ENCODE data around the gene DUSP15. TPM values are rescaled to one million over a fixed set of nuclear protein-coding genes. Genes with fewer than 3 reads are reported as not detected.
A peak's percentile ranks its signal among the peaks of the same experiment; 100 is the strongest.

Gene DUSP15
- total RNA-seq, 1 experiment from 2014 or later: not detected

DNA sequence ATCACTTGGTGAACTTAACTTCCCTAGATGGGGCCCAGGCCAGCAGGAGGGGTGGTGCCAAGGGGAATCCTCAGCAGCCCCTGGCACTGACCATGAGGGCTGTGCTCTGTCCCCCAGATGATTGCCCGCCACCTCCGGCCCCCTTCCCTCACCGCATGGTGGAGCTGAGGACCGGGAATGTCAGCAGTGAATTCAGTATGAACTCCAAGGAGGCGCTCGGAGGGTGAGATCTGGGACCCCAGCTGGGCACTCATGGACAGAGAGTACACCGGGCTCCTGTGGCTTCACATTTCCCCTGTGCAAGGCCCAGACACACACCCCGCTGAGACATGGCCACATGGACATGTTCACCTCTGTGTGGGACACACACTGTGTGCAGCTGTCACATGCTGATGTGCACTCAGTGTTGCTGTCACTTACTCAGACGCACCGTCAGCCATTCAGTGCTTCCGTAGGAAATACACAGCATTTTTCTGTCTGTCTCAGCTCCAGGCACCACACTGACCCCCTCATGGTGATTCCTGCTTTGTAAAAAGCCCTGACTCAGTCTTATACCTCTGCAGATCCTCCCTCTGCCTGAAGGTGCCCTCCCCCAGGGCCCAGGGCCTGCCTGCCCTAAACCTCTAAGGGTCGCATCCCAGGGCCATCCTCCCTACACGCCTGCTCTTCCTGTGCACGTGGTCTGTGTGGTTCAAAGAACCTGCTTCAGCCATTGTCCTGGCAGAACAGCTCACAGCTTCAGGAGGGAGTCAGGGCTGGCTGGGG is 46.8 kb downstream of the DUSP15 start:
- Mint-ChIP-seq H3K9me3 (ENCODE audit: low read depth, unreplicated experiment) (no peaks in the 10 kb centered on the region), H3K4me3 (ENCODE audit: low read depth, unreplicated experiment) (no peak overlapping the region), H3K4me1 (ENCODE audit: low read depth, unreplicated experiment) (no peaks in the 10 kb centered on the region), H3K36me3 (ENCODE audit: insufficient read depth, unreplicated experiment) (no peaks in the 10 kb centered on the region), H3K27ac (ENCODE audit: unreplicated experiment) (no peak overlapping the region), H3K27me3 (ENCODE audit: unreplicated experiment) (no peaks in the 10 kb centered on the region)
- BruUV-seq (replicated peaks): no TSS peak
- TF ChIP-seq, protein P1, sequence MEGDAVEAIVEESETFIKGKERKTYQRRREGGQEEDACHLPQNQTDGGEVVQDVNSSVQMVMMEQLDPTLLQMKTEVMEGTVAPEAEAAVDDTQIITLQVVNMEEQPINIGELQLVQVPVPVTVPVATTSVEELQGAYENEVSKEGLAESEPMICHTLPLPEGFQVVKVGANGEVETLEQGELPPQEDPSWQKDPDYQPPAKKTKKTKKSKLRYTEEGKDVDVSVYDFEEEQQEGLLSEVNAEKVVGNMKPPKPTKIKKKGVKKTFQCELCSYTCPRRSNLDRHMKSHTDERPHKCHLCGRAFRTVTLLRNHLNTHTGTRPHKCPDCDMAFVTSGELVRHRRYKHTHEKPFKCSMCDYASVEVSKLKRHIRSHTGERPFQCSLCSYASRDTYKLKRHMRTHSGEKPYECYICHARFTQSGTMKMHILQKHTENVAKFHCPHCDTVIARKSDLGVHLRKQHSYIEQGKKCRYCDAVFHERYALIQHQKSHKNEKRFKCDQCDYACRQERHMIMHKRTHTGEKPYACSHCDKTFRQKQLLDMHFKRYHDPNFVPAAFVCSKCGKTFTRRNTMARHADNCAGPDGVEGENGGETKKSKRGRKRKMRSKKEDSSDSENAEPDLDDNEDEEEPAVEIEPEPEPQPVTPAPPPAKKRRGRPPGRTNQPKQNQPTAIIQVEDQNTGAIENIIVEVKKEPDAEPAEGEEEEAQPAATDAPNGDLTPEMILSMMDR (IDR thresholded peaks at IDR 0.05; ENCODE audit: unreplicated experiment): no peak
- CTCF ChIA-PET: interaction anchor here (0.6 to 3.5 kb wide), 11 partner anchors 15 to 829 kb away, joined by 3 to 27 read pairs (median 4); partner anchors contain the start of genes FOXS1 and PDRG1
- intact Hi-C loops (cut with micrococcal nuclease; ENCODE audit: unreplicated experiment): loop anchor here (1.0 to 2.0 kb wide), 2 partner anchors 23 to 129 kb away; partner anchors contain the start of gene PDRG1
- DNase-seq: no peak

DNA sequence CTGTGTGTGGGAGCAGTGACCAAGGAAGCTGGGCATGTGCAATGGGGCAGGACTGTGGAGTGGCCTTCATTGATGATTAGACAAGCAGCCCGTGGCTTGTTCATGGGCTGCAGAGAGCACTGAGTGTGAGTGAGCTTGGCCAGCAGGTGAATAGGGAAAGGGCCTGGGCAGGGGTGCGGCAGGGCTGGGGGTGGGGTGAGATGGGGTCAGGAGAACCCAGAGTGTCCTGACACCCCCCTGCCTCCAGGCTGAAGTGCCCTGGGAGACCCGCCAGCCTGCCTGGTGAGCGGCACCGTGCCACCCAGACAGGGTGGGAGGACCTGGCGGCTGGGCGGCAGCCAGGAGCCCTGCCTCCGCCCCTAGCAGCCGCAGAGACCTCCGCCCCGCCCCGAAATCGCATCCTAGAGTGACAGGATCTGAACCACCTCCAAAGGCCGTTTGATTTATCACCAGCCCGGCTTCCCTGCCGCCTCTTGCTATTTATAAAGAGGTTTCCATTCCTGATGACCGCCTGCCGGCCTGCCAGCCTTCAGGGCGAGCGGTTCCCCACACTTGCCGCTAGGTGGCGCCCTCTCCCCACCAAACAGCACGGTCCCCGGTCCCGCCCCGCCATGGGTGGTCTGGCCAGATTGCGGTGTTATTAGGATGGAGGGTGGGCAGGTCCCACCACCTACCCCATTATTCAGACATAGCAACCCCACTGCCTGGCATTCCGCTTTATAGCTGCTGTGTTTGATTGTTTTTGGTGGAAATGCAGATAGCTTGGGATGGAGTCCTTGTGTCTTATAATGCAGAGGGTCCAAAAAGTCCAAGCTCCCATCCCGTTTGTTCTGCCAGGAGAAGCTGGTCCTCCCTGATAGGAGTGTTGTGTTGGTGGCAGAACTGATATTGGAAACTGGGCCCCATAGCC is 47.7 kb downstream of the DUSP15 start:
- intact Hi-C loops (cut with micrococcal nuclease; ENCODE audit: unreplicated experiment): loop anchor here (1.0 to 2.0 kb wide), 4 partner anchors 24 to 269 kb away; partner anchors contain the start of gene PDRG1
- CTCF ChIA-PET: interaction anchor here (0.7 to 3.5 kb wide), 12 partner anchors 16 to 830 kb away, joined by 3 to 27 read pairs (median 4); partner anchors contain the start of genes FOXS1 and PDRG1
- peak; percentile 88 for DNase-seq
- H3K4me3 Mint-ChIP-seq (ENCODE audit: low read depth, unreplicated experiment): peak overlapping the region; percentile 35
- no peaks in the 10 kb centered on the region for H3K9me3 Mint-ChIP-seq (ENCODE audit: low read depth, unreplicated experiment)
- H3K36me3 Mint-ChIP-seq (ENCODE audit: insufficient read depth, unreplicated experiment): no peaks in the 10 kb centered on the region
- H3K27ac Mint-ChIP-seq (ENCODE audit: unreplicated experiment): no peak overlapping the region
- H3K4me1 Mint-ChIP-seq (ENCODE audit: low read depth, unreplicated experiment): no peaks in the 10 kb centered on the region
- TF ChIP-seq, protein P1 (IDR thresholded peaks at IDR 0.05; ENCODE audit: unreplicated experiment): peak; percentile 100
- no TSS peak for BruUV-seq (replicated peaks)
- H3K27me3 Mint-ChIP-seq (ENCODE audit: unreplicated experiment): no peaks in the 10 kb centered on the region

DNA sequence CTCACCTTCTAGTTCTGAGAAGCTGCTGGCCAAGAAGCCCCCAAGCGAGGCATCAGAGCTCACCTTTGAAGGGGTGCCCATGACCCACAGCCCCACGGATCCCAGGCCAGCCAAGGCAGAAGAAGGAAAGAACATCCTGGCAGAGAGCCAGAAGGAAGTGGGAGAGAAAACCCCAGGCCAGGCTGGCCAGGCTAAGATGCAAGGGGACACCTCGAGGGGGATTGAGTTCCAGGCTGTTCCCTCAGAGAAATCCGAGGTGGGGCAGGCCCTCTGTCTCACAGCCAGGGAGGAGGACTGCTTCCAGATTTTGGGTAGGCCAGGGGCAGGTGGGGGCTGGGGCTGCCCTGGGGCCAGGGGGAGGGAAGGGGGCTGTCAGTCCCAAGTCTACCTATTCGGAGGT is 48.9 kb downstream of the DUSP15 start:
- H3K27me3 Mint-ChIP-seq (ENCODE audit: unreplicated experiment): no peaks in the 10 kb centered on the region
- H3K4me1 Mint-ChIP-seq (ENCODE audit: low read depth, unreplicated experiment): no peaks in the 10 kb centered on the region
- peak; percentile 41 for DNase-seq
- no TSS peak for BruUV-seq (replicated peaks)
- TF ChIP-seq, protein P1 (IDR thresholded peaks at IDR 0.05; ENCODE audit: unreplicated experiment): no peak
- CTCF ChIA-PET: interaction anchor here (0.7 to 3.5 kb wide), 4 partner anchors 21 to 217 kb away, joined by 3 to 27 read pairs (median 4); no protein-coding TSS in a partner anchor
- no peak overlapping the region for H3K27ac Mint-ChIP-seq (ENCODE audit: unreplicated experiment)
- no peak overlapping the region for H3K4me3 Mint-ChIP-seq (ENCODE audit: low read depth, unreplicated experiment)
- no peaks in the 10 kb centered on the region for H3K36me3 Mint-ChIP-seq (ENCODE audit: insufficient read depth, unreplicated experiment)
- no peaks in the 10 kb centered on the region for H3K9me3 Mint-ChIP-seq (ENCODE audit: low read depth, unreplicated experiment)
- intact Hi-C loops (cut with micrococcal nuclease; ENCODE audit: unreplicated experiment): no loop called here

DNA sequence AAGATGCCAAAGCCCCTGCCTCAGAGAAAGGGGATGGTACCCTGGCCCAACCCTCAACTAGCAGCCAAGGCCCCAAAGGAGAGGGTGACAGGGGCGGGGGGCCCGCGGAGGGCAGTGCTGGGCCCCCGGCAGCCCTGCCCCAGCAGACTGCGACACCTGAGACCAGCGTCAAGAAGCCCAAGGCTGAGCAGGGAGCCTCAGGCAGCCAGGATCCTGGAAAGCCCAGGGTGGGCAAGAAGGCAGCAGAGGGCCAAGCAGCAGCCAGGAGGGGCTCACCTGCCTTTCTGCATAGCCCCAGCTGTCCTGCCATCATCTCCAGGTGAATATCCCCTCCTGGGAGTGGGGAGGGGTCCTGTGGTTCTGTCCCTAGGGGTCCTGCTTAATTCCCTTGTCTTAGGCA is 50.1 kb downstream of the DUSP15 start:
- H3K4me1 Mint-ChIP-seq (ENCODE audit: low read depth, unreplicated experiment): no peaks in the 10 kb centered on the region
- BruUV-seq (replicated peaks): no TSS peak
- no peak overlapping the region for H3K4me3 Mint-ChIP-seq (ENCODE audit: low read depth, unreplicated experiment)
- DNase-seq: no peak
- peaks cover 6% of the 10 kb centered on the region for H3K36me3 Mint-ChIP-seq (ENCODE audit: insufficient read depth, unreplicated experiment)
- H3K27ac Mint-ChIP-seq (ENCODE audit: unreplicated experiment): no peak overlapping the region
- TF ChIP-seq, protein P1 (IDR thresholded peaks at IDR 0.05; ENCODE audit: unreplicated experiment): no peak
- intact Hi-C loops (cut with micrococcal nuclease; ENCODE audit: unreplicated experiment): no loop called here
- CTCF ChIA-PET: interaction anchor here (0.6 kb wide), 1 partner anchor 72 kb away, joined by 5 read pairs; no protein-coding TSS in a partner anchor
- H3K9me3 Mint-ChIP-seq (ENCODE audit: low read depth, unreplicated experiment): no peaks in the 10 kb centered on the region
- no peaks in the 10 kb centered on the region for H3K27me3 Mint-ChIP-seq (ENCODE audit: unreplicated experiment)
